ENCODE measurements around the gene ACSL4.

The ACSL4 gene

DNA sequence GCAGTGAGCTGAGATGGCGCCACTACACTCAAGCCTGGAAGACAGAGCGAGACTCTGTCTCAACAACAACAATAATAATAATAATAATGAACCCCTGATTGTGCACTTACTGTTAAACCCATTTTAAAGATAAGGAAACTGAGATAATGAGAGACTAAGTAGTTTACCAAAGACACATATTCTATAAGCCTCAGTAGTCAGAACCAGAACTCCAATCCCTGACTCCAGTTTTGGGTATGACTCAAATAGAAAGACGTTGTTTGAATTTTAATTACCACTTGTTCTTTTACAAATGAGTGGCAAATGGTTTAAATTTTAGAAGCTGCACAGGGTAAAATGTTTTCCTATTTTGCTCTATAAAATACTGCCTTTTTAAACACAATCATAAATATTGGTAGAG lies 37.4 kb downstream of the ACSL4 start:
- no peak overlapping the region for H3K4me3 ChIP-seq (ENCODE audit: low read length, poor library complexity, severe bottlenecking)
- TF ChIP-seq, protein P1, sequence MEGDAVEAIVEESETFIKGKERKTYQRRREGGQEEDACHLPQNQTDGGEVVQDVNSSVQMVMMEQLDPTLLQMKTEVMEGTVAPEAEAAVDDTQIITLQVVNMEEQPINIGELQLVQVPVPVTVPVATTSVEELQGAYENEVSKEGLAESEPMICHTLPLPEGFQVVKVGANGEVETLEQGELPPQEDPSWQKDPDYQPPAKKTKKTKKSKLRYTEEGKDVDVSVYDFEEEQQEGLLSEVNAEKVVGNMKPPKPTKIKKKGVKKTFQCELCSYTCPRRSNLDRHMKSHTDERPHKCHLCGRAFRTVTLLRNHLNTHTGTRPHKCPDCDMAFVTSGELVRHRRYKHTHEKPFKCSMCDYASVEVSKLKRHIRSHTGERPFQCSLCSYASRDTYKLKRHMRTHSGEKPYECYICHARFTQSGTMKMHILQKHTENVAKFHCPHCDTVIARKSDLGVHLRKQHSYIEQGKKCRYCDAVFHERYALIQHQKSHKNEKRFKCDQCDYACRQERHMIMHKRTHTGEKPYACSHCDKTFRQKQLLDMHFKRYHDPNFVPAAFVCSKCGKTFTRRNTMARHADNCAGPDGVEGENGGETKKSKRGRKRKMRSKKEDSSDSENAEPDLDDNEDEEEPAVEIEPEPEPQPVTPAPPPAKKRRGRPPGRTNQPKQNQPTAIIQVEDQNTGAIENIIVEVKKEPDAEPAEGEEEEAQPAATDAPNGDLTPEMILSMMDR (conservative IDR thresholded peaks at IDR 0.05; ENCODE audit: low read length) = no peak
- TF ChIP-seq EZH2phosphoT487 (IDR thresholded peaks at IDR 0.05; ENCODE audit: borderline replicate concordance) = no peak
- no peaks in the 10 kb centered on the region for H3K9me2 ChIP-seq (replicated peaks; ENCODE audit: low read depth, low read length)
- no peaks in the 10 kb centered on the region for H3K27me3 ChIP-seq (ENCODE audit: insufficient read depth, low read length, poor library complexity, severe bottlenecking)
- no peaks in the 10 kb centered on the region for H3K9me3 ChIP-seq (ENCODE audit: insufficient read depth, low read depth, low read length)
- no peak overlapping the region for H2AFZ ChIP-seq (ENCODE audit: low read length)
- H3K36me3 ChIP-seq (ENCODE audit: insufficient read depth, low read length) = peaks cover 10% of the 10 kb centered on the region; the same call in 1 of the 2 replicates
- H3K4me1 ChIP-seq (ENCODE audit: insufficient read depth, low read length, poor library complexity, severe bottlenecking) = no peaks in the 10 kb centered on the region
- no peak overlapping the region for H3K9ac ChIP-seq (ENCODE audit: low read depth, low read length, poor library complexity, severe bottlenecking)
- H4K20me1 ChIP-seq (ENCODE audit: insufficient read depth, low read length, poor library complexity, severe bottlenecking) = peaks cover 38% of the 10 kb centered on the region
- no peak overlapping the region for H3K4me2 ChIP-seq (ENCODE audit: low read depth, low read length, poor library complexity, severe bottlenecking)
- no peaks in the 10 kb centered on the region for H3F3A ChIP-seq (ENCODE audit: low read depth)
- H3K79me2 ChIP-seq (ENCODE audit: insufficient read depth, low read length) = peaks cover 53% of the 10 kb centered on the region

DNA sequence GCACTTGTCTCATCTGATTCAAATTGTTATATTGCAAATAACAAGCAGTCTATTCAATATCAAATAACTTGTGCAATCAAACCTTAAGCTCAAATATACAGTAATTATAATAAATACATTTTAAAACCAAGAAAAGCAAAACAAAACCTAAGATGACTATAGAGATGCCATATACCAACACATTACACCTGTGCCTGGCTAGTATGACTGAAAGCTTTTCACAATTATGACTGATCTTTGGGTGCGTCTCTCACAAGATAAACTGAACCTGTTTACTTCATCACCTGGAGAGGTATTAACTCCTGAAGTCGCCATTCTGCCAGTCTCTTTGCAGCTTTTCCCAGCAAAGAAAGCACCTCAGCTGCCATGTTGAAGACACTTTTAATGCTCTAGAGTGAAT lies 41.3 kb downstream of the ACSL4 start:
- Histone ChIP-seq H3K9me2 (replicated peaks; ENCODE audit: low read depth, low read length) (no peaks in the 10 kb centered on the region), H3K79me2 (ENCODE audit: insufficient read depth, low read length) (peaks cover 52% of the 10 kb centered on the region), H3K27me3 (ENCODE audit: insufficient read depth, low read length, poor library complexity, severe bottlenecking) (no peaks in the 10 kb centered on the region), H3K36me3 (ENCODE audit: insufficient read depth, low read length) (peaks cover 10% of the 10 kb centered on the region; the same call in 1 of the 2 replicates), H3K9me3 (ENCODE audit: insufficient read depth, low read depth, low read length) (no peaks in the 10 kb centered on the region), H3K4me1 (ENCODE audit: insufficient read depth, low read length, poor library complexity, severe bottlenecking) (no peaks in the 10 kb centered on the region), H4K20me1 (ENCODE audit: insufficient read depth, low read length, poor library complexity, severe bottlenecking) (peaks cover 24% of the 10 kb centered on the region), H3F3A (ENCODE audit: low read depth) (no peaks in the 10 kb centered on the region), H3K4me3 (ENCODE audit: low read length, poor library complexity, severe bottlenecking) (no peak overlapping the region), H3K4me2 (ENCODE audit: low read depth, low read length, poor library complexity, severe bottlenecking) (no peak overlapping the region), H2AFZ (ENCODE audit: low read length) (no peak overlapping the region), H3K9ac (ENCODE audit: low read depth, low read length, poor library complexity, severe bottlenecking) (no peak overlapping the region)
- no peak for TF ChIP-seq EZH2phosphoT487 (IDR thresholded peaks at IDR 0.05; ENCODE audit: borderline replicate concordance)
- TF ChIP-seq, protein P1 (conservative IDR thresholded peaks at IDR 0.05; ENCODE audit: low read length) = no peak

DNA sequence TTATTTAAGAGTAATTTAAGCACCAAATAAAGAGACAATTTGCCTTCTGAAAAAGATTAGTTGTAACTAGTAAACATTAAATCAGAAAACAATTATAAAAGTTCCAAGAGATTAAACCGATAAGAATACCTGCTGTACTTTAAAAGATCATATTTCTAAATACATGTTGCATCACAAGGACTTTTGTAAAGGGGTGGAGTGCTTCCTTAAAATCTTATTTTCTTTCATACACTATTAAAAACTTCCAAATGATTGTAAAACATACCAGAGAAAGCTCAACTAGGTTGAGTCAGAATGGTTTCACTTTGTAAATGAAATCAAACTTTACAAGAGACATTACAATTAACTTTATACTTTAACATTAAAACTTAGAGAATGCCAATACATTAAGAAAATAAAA lies 41.8 kb downstream of the ACSL4 start:
- no peaks in the 10 kb centered on the region for H3K4me1 ChIP-seq (ENCODE audit: insufficient read depth, low read length, poor library complexity, severe bottlenecking)
- H4K20me1 ChIP-seq (ENCODE audit: insufficient read depth, low read length, poor library complexity, severe bottlenecking) = peaks cover 19% of the 10 kb centered on the region
- no peaks in the 10 kb centered on the region for H3K27me3 ChIP-seq (ENCODE audit: insufficient read depth, low read length, poor library complexity, severe bottlenecking)
- H3K9me2 ChIP-seq (replicated peaks; ENCODE audit: low read depth, low read length) = no peaks in the 10 kb centered on the region
- H3F3A ChIP-seq (ENCODE audit: low read depth) = no peaks in the 10 kb centered on the region
- H2AFZ ChIP-seq (ENCODE audit: low read length) = no peak overlapping the region
- peaks cover 10% of the 10 kb centered on the region; the same call in 1 of the 2 replicates for H3K36me3 ChIP-seq (ENCODE audit: insufficient read depth, low read length)
- H3K9ac ChIP-seq (ENCODE audit: low read depth, low read length, poor library complexity, severe bottlenecking) = no peak overlapping the region
- H3K4me2 ChIP-seq (ENCODE audit: low read depth, low read length, poor library complexity, severe bottlenecking) = no peak overlapping the region
- H3K79me2 ChIP-seq (ENCODE audit: insufficient read depth, low read length) = peaks cover 47% of the 10 kb centered on the region
- no peak overlapping the region for H3K4me3 ChIP-seq (ENCODE audit: low read length, poor library complexity, severe bottlenecking)
- H3K9me3 ChIP-seq (ENCODE audit: insufficient read depth, low read depth, low read length) = no peaks in the 10 kb centered on the region
- TF ChIP-seq, protein P1 (conservative IDR thresholded peaks at IDR 0.05; ENCODE audit: low read length) = no peak
- no peak for TF ChIP-seq EZH2phosphoT487 (IDR thresholded peaks at IDR 0.05; ENCODE audit: borderline replicate concordance)

Data from Loucy (cell line).